Left lung (tissue), 10 donors: ENCODE measurements around the gene SSBP2. TPM values are rescaled to one million over a fixed set of nuclear protein-coding genes. Genes with fewer than 3 reads are reported as not detected.

Source experiments
- ATAC-seq: fragments of 200-7000 bp; cut with Tn5 transposase; one replicate; pipeline ENCODE4 v1.9.1; 2020; ENCODE audit warnings: moderate library complexity
- DNase-seq, 4 donors: peaks; one replicate each; pipeline ENCODE4 v3.0.0-alpha.2; 2013 to 2020
- H3K27ac ChIP-seq, 2 donors: fragments of 200-600 bp; sonication (generic) in 1 of 2; one replicate each; pipeline versions ENCODE4 v1.5.0 to v1.8.0; 2020 to 2021
- H3K27me3 ChIP-seq, 2 donors: fragments of 200-600 bp; sonication (generic) in 1 of 2; one replicate each; pipeline versions ENCODE4 v1.5.0 to v1.8.0; 2020 to 2021
- H3K36me3 ChIP-seq, 2 donors: fragments of 200-600 bp; sonication (generic) in 1 of 2; one replicate each; pipeline versions ENCODE4 v1.5.0 to v1.8.0; 2020 to 2021
- H3K4me1 ChIP-seq, 2 donors: fragments of 200-600 bp; one replicate each; pipeline ENCODE4 v1.8.0; 2021
- H3K4me3 ChIP-seq, 2 donors: fragments of 200-600 bp; sonication (generic) in 1 of 2; one replicate each; pipeline versions ENCODE4 v1.5.0 to v1.8.0; 2020 to 2021; ENCODE audit warnings: mild to moderate bottlenecking in 1 of 2
- H3K9me3 ChIP-seq, 2 donors: fragments of 200-600 bp; sonication (generic) in 1 of 2; one replicate each; pipeline versions ENCODE4 v1.5.0 to v1.8.0; 2020 to 2021
- intact Hi-C, 2 donors: fragments of 100-400 bp; cut with DNase I; formaldehyde crosslinking; loops; one replicate each; pipeline versions ENCODE4 v1.11.2 to v1.14.2; 2022
- polyA plus RNA-seq, 6 donors: library from polyadenylated mRNA; unstranded; fragments of 120-200 nt; gene quantifications; one replicate each; pipeline ENCODE4 v1.2.1, GENCODE V29; 2013; ENCODE audit not compliant: insufficient read length in 6 of 6
- total RNA-seq, 2 donors: library from RNA; stranded (reverse); fragmentation: NEBNext Ultra II Directional; extraction: Animal tissue kit (Norgen Biotek cat#: 25700); gene quantifications; one replicate each; pipeline ENCODE4 v1.2.1, GENCODE V29; 2021
- TF ChIP-seq, protein P1 (sequence below), 2 donors: fragments of 200-600 bp; sonication (generic) in 1 of 2; IDR thresholded peaks; one replicate each; pipeline versions ENCODE4 v1.5.0 to v1.8.0; 2021; ENCODE audit warnings: antibody characterized with exemption in 2 of 2
- donor health status: DM: no; HTN: yes; CAD: no.
- donor health status: DM: no; HTN: no; CAD: no.

SSBP2 gene
- total and polyA plus RNA-seq, 8 donors, result 31.6 to 103 (median 74.8) TPM

DNA sequence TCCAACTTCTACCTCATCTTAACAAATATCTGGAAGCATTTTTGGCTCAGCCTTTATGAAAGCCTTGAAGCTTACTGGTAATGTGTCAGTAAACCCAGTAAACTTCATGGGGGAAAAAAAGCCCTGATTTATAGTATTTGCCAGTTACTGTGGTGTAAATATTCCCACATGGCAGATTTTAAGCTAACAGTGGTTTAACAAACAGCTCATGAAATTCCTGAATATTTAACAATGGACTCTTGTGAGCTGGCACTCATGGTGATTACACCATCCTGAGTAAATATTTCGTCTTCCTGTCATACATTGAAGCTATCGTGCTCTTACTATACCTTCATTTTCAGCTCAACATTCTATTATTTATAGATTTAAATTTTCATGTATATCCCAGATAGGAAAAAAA is 300.0 kb downstream of the SSBP2 start:
- H3K4me1 ChIP-seq, result no peaks in the 10 kb centered on the region
- no peak for DNase-seq
- peaks cover 0 to 4% of the 10 kb centered on the region in 2 donors for H3K36me3 ChIP-seq
- intact Hi-C loops, result no loop called here
- ATAC-seq, result peak; percentile 27
- H3K27me3 ChIP-seq, result no peaks in the 10 kb centered on the region
- H3K4me3 ChIP-seq, result no peak overlapping the region
- H3K27ac ChIP-seq, result no peak overlapping the region
- H3K9me3 ChIP-seq, result no peaks in the 10 kb centered on the region
- TF ChIP-seq, protein P1, sequence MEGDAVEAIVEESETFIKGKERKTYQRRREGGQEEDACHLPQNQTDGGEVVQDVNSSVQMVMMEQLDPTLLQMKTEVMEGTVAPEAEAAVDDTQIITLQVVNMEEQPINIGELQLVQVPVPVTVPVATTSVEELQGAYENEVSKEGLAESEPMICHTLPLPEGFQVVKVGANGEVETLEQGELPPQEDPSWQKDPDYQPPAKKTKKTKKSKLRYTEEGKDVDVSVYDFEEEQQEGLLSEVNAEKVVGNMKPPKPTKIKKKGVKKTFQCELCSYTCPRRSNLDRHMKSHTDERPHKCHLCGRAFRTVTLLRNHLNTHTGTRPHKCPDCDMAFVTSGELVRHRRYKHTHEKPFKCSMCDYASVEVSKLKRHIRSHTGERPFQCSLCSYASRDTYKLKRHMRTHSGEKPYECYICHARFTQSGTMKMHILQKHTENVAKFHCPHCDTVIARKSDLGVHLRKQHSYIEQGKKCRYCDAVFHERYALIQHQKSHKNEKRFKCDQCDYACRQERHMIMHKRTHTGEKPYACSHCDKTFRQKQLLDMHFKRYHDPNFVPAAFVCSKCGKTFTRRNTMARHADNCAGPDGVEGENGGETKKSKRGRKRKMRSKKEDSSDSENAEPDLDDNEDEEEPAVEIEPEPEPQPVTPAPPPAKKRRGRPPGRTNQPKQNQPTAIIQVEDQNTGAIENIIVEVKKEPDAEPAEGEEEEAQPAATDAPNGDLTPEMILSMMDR (IDR thresholded peaks at IDR 0.05), result no peak

DNA sequence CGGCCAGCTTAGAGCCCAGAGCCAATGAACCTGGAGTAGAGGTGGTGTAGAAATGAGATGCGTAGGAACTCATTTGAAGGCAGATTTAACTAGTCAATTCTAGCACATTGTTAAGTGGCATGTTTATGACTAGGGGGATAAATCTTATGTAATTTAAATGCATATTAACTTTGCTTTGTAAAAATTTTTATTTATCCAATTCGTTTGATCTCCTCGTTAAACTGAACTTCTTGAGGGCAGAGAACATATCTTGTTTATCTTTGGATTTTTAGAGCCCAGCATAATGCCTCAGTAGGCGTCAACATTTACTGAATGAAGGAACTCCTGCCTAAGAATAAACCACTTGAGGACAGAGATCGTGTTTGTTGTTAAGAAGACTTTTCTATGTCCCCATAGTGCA is 315.9 kb downstream of the SSBP2 start:
- intact Hi-C loops, result no loop called here
- TF ChIP-seq, protein P1 (IDR thresholded peaks at IDR 0.05), result no peak
- Histone ChIP-seq H3K9me3 (no peaks in the 10 kb centered on the region), H3K27me3 (no peaks in the 10 kb centered on the region), H3K27ac (no peak overlapping the region), H3K4me3 (no peak overlapping the region), H3K36me3 (no peaks in the 10 kb centered on the region), H3K4me1 (no peaks in the 10 kb centered on the region)
- no peak for DNase-seq
- ATAC-seq, result no peak

DNA sequence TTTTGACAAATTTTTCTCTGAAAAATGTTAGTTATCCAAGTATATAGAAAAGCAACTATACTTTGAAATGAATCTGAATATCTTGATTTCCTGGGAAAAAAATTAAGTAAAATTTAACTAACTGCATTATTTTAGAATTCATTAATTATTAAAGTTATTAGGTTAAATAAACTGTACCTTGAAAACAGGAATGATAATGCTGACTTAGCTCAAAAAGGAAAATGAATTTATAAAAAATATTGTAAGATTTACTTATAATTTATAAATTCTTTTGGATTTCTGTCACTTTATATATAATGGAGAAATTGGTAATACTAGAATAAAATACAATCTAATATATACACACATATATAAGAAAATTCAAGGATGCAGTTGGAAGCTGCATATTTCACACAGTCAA is 320.9 kb downstream of the SSBP2 start:
- no peaks in the 10 kb centered on the region for H3K9me3 ChIP-seq
- H3K4me3 ChIP-seq, result no peak overlapping the region
- DNase-seq, result no peak
- TF ChIP-seq, protein P1 (IDR thresholded peaks at IDR 0.05), result no peak
- H3K4me1 ChIP-seq, result peaks cover 0 to 12% of the 10 kb centered on the region in 2 donors
- H3K27ac ChIP-seq, result no peak overlapping the region
- H3K27me3 ChIP-seq, result no peaks in the 10 kb centered on the region
- intact Hi-C loops, result loop anchor here in 1 of 2 donors (10.0 kb wide), 1 partner anchor 315 kb away; no protein-coding TSS in a partner anchor
- no peaks in the 10 kb centered on the region for H3K36me3 ChIP-seq
- ATAC-seq, result no peak

DNA sequence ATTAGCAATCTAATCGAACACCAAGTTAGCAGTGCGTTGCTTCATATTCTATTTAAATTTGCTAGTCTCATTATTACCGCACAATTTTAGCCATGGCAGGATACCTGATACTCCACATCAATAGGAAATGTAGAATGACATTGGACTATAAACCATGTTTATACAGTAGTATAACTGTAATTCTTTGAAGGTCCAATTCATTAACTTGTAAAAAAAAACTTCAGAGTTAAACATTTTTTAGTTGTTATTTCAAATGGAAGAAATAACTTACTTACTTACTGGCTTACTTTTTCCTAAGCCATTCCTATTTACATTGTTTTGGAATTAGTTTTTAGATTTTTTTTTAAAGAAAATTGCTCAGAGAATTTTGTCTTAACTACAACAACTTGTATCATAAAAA is 321.5 kb downstream of the SSBP2 start:
- Histone ChIP-seq H3K4me1 (peaks cover 0 to 12% of the 10 kb centered on the region in 2 donors), H3K27ac (peak overlapping the region in 1 of 2 donors; percentile 5), H3K36me3 (no peaks in the 10 kb centered on the region), H3K27me3 (no peaks in the 10 kb centered on the region), H3K4me3 (no peak overlapping the region), H3K9me3 (no peaks in the 10 kb centered on the region)
- DNase-seq, result no peak
- ATAC-seq, result no peak
- TF ChIP-seq, protein P1 (IDR thresholded peaks at IDR 0.05), result no peak
- intact Hi-C loops, result loop anchor here in 1 of 2 donors (10.0 kb wide), 1 partner anchor 315 kb away; no protein-coding TSS in a partner anchor

DNA sequence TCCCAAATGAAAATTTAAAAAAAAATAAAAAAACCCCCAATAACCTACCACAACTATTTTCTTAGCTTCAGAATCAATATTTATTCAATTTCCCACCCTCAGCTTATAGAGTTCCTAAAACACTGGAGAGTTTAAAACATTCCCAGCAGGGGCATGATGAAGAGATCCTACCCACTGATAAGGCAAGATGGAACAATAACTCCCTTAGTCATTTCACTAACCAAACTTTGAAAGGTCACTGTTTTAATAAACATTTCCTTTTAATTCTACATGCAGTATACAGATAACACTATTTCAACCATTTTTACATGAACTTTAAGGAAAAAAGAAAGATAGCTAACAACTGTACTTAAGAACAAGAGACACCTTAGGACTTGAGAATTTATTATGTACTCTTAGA is 322.0 kb downstream of the SSBP2 start:
- Histone ChIP-seq H3K27me3 (no peaks in the 10 kb centered on the region), H3K4me1 (peaks cover 0 to 12% of the 10 kb centered on the region in 2 donors), H3K27ac (peak overlapping the region in 1 of 2 donors; percentile 5), H3K36me3 (no peaks in the 10 kb centered on the region), H3K4me3 (no peak overlapping the region), H3K9me3 (no peaks in the 10 kb centered on the region)
- TF ChIP-seq, protein P1 (IDR thresholded peaks at IDR 0.05), result no peak
- intact Hi-C loops, result loop anchor here in 1 of 2 donors (10.0 kb wide), 1 partner anchor 316 kb away; no protein-coding TSS in a partner anchor
- no peak for DNase-seq
- no peak for ATAC-seq
